Karpas-422 (cell line): ENCODE data around the gene DPP6. TPM values are rescaled to one million over a fixed set of nuclear protein-coding genes. Genes with fewer than 3 reads are reported as not detected.

Experiments
- DNase-seq: peaks from one replicate; pipeline ENCODE4 v3.0.0-alpha.2; 2015
- H2AFZ ChIP-seq: fragments of 200-600 bp; sonication (generic); 2 replicates; pipeline ENCODE4 v1.6.1; 2014; ENCODE audit warnings: antibody characterized with exemption, low read length, mixed read lengths
- H3K27ac ChIP-seq: fragments of 200-600 bp; sonication (generic); 2 replicates; pipeline ENCODE4 v1.5.1; 2014; ENCODE audit warnings: mild to moderate bottlenecking, low read length, moderate library complexity
- H3K27me3 ChIP-seq: fragments of 200-600 bp; sonication (generic); 2 replicates; pipeline ENCODE4 v1.6.1; 2014; ENCODE audit warnings: low read length, mixed read lengths
- H3K36me3 ChIP-seq: fragments of 200-600 bp; sonication (generic); 2 replicates; pipeline ENCODE4 v1.6.1; 2014; ENCODE audit warnings: low read length, mixed read lengths; ENCODE audit not compliant: insufficient read depth
- H3K4me1 ChIP-seq: fragments of 200-600 bp; sonication (generic); 2 replicates; pipeline ENCODE4 v1.6.1; 2014; ENCODE audit warnings: mild to moderate bottlenecking, low read length, mixed read lengths
- H3K4me2 ChIP-seq: fragments of 200-600 bp; sonication (generic); 2 replicates; pipeline ENCODE4 v1.6.1; 2014; ENCODE audit warnings: low read length, low read depth, mild to moderate bottlenecking; ENCODE audit not compliant: poor library complexity, severe bottlenecking
- H3K4me3 ChIP-seq: fragments of 200-600 bp; sonication (generic); 2 replicates; pipeline ENCODE4 v1.5.1; 2014; ENCODE audit warnings: mild to moderate bottlenecking, antibody characterized with exemption, low read length, mixed read lengths
- H3K79me2 ChIP-seq: fragments of 200-600 bp; sonication (generic); 2 replicates; pipeline ENCODE4 v1.6.1; 2014; ENCODE audit warnings: mild to moderate bottlenecking, low read length, mixed read lengths
- H3K9ac ChIP-seq: fragments of 200-600 bp; sonication (generic); 2 replicates; pipeline ENCODE4 v1.6.0; 2014; ENCODE audit warnings: low read length
- H3K9me2 ChIP-seq: fragments of 200-600 bp; sonication (generic), shearing (Covaris generic); replicated peaks from 2 replicates; pipeline ENCODE4 v1.6.0; 2014; ENCODE audit warnings: mild to moderate bottlenecking, low read length, moderate library complexity; ENCODE audit not compliant: insufficient read depth
- H3K9me3 ChIP-seq: fragments of 300-700, 200-600 bp; sonication (generic); 2 replicates; pipeline ENCODE4 v1.6.1; 2014; ENCODE audit warnings: low read length, mixed read lengths
- H4K20me1 ChIP-seq: fragments of 200-600 bp; sonication (generic); 2 replicates; pipeline ENCODE4 v1.6.1; 2014; ENCODE audit warnings: mild to moderate bottlenecking, antibody characterized with exemption, low read length, low read depth; ENCODE audit not compliant: insufficient read depth
- total RNA-seq: library from RNA; depleted of rRNA; stranded (reverse); fragments of >200 nt; shearing (Covaris generic); gene quantifications from 2 replicates; pipeline ENCODE4 v1.2.3, GENCODE V29; 2014; ENCODE audit warnings: low replicate concordance

DPP6 gene
- total RNA-seq, 1 experiment from 2014 or later, result not detected

DNA sequence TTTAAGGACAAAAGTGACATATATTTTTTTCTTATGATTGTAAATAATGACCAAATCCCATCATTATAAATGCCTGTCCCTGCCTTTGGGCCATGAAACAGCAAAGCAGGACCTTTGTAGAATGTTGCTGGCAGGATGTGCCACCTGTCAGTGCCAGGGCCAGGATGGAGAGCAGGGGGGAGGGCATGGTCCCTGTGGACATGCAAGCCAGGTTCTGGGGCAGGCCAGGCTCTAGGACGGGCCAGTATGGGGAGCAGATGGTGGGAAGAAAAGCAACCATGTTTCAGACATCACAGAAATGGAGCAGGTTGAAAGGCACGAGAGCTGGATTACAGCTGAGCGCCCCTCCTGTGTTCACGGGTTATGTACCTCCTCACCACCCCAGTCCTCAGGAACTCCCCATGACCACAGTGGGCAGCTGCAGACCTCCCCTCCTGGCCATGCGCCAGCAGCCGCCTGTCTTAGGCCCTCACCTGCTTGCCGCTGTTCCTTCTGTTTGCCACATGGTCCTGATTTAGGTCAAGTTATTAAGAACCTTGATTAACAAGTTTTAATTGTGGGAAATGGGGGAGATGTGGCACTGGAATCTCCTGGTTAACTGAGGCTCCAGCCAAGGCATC is 740.3 kb downstream of the DPP6 start:
- H3K9me2 ChIP-seq, result no peaks in the 10 kb centered on the region
- H3K9ac ChIP-seq, result no peak overlapping the region
- H3K27ac ChIP-seq, result no peak overlapping the region
- DNase-seq, result no peak
- H3K27me3 ChIP-seq, result no peaks in the 10 kb centered on the region
- H3K4me2 ChIP-seq, result no peak overlapping the region
- H2AFZ ChIP-seq, result no peak overlapping the region
- no peaks in the 10 kb centered on the region for H3K9me3 ChIP-seq
- H3K36me3 ChIP-seq, result no peaks in the 10 kb centered on the region
- no peaks in the 10 kb centered on the region for H3K4me1 ChIP-seq
- H3K4me3 ChIP-seq, result no peak overlapping the region
- no peaks in the 10 kb centered on the region for H3K79me2 ChIP-seq
- no peaks in the 10 kb centered on the region for H4K20me1 ChIP-seq

DNA sequence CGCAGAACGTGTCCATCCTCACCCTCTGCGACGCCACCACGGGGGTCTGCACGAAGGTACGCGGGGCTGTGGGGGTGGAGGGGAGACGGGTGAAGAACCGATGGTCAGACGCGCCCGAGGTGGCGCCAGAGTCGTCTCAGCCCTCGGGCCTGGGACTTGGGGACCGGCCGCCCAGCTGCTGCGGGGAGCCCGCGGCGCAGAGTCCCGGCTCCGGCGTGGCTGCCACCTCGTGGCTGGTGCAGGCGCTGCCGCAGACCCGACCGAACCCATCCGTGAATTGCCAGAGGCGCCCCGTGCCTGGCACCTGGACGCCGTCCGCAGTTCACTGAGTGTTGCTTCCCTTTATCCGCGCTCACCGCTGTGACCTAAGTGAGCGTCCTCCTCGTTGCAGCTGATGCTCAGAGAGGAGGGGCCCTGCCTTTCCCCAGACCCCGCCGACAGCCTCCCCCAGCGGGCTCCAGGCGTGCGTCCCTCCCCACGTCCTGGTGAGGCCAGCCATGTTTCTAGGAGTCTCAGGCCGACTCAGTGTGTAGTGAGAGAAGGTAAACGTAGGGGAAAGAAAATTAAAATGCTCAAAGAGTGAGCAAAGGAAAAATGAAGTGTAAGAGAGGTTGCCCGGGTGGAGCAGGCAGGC is 742.1 kb downstream of the DPP6 start:
- Histone ChIP-seq H4K20me1 (0 out of 2 replicates have a peak, but pooled peaks cover 3% of the 10 kb centered on the region), H3K27me3 (no peaks in the 10 kb centered on the region), H3K9me2 (no peaks in the 10 kb centered on the region), H2AFZ (no peak overlapping the region), H3K4me1 (no peaks in the 10 kb centered on the region), H3K9me3 (no peaks in the 10 kb centered on the region), H3K79me2 (no peaks in the 10 kb centered on the region), H3K4me2 (no peak overlapping the region), H3K4me3 (no peak overlapping the region), H3K36me3 (no peaks in the 10 kb centered on the region), H3K27ac (no peak overlapping the region), H3K9ac (no peak overlapping the region)
- no peak for DNase-seq

GRCh38 chr7:154795014-154795413 is 742.8 kb downstream of the DPP6 start:
- no peak overlapping the region for H3K4me2 ChIP-seq
- DNase-seq, result no peak
- no peaks in the 10 kb centered on the region for H3K79me2 ChIP-seq
- H4K20me1 ChIP-seq, result 0 out of 2 replicates have a peak, but pooled peaks cover 3% of the 10 kb centered on the region
- no peaks in the 10 kb centered on the region for H3K27me3 ChIP-seq
- H3K9me2 ChIP-seq, result no peaks in the 10 kb centered on the region
- H2AFZ ChIP-seq, result no peak overlapping the region
- H3K4me1 ChIP-seq, result no peaks in the 10 kb centered on the region
- H3K27ac ChIP-seq, result no peak overlapping the region
- no peak overlapping the region for H3K4me3 ChIP-seq
- H3K36me3 ChIP-seq, result no peaks in the 10 kb centered on the region
- H3K9ac ChIP-seq, result no peak overlapping the region
- no peaks in the 10 kb centered on the region for H3K9me3 ChIP-seq

GRCh38 chr7:154795437-154795836 is 743.2 kb downstream of the DPP6 start:
- no peaks in the 10 kb centered on the region for H3K79me2 ChIP-seq
- no peak overlapping the region for H2AFZ ChIP-seq
- H3K4me1 ChIP-seq, result no peaks in the 10 kb centered on the region
- no peak overlapping the region for H3K27ac ChIP-seq
- 0 out of 2 replicates have a peak, but pooled peaks cover 3% of the 10 kb centered on the region for H4K20me1 ChIP-seq
- DNase-seq, result no peak
- H3K4me3 ChIP-seq, result no peak overlapping the region
- no peak overlapping the region for H3K9ac ChIP-seq
- no peaks in the 10 kb centered on the region for H3K9me3 ChIP-seq
- H3K9me2 ChIP-seq, result no peaks in the 10 kb centered on the region
- H3K27me3 ChIP-seq, result no peaks in the 10 kb centered on the region
- H3K4me2 ChIP-seq, result no peak overlapping the region
- no peaks in the 10 kb centered on the region for H3K36me3 ChIP-seq

DNA sequence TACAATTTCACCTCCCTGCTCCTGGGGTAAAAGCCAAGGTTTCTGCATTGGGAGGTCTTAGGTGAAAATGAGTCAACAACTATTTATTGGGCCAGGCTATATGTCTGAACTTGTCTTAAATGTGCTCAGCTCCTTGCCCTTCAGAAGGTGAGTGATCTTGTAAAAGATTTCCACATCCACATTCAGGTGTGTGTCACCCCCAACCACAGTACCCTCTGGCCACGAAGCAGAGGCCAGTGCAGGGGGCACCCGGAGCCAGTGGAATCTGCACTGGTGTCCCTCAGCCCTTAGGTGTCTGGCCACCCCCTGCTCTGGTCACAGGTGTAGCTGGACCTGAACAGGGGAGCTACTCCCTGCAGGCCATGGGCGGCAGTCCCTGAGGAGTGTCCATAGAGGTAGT is 752.3 kb downstream of the DPP6 start:
- H3K27me3 ChIP-seq, result no peaks in the 10 kb centered on the region
- H3K9ac ChIP-seq, result no peak overlapping the region
- no peaks in the 10 kb centered on the region for H3K79me2 ChIP-seq
- no peaks in the 10 kb centered on the region for H3K9me3 ChIP-seq
- no peak for DNase-seq
- no peaks in the 10 kb centered on the region for H4K20me1 ChIP-seq
- no peak overlapping the region for H3K4me2 ChIP-seq
- no peak overlapping the region for H2AFZ ChIP-seq
- no peak overlapping the region for H3K27ac ChIP-seq
- no peaks in the 10 kb centered on the region for H3K4me1 ChIP-seq
- no peaks in the 10 kb centered on the region for H3K36me3 ChIP-seq
- H3K4me3 ChIP-seq, result no peak overlapping the region
- no peaks in the 10 kb centered on the region for H3K9me2 ChIP-seq

DNA sequence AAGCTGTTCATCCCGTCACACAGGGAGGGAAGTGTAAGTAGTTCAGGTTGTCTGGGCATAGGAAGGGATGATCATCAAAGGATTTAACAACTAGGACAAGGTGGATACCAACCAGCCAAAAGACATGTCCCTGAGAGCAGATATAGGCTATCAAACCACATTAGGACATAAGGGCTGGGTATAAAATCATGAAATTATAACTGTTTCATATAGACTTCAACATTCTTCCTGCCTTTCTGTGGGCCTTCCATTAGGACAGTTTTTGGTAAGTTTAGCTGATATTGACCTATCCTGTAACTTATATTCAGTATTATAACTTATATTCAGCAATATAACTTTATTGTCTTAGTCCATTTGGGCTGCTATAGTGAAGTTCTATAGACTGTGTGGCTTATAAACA is 759.8 kb downstream of the DPP6 start:
- Histone ChIP-seq H3K4me3 (no peak overlapping the region), H3K9ac (no peak overlapping the region), H3K9me2 (no peaks in the 10 kb centered on the region), H3K9me3 (peaks cover 3% of the 10 kb centered on the region; the same call in 1 of the 2 replicates), H3K36me3 (no peaks in the 10 kb centered on the region), H3K4me2 (no peak overlapping the region), H2AFZ (no peak overlapping the region), H3K4me1 (no peaks in the 10 kb centered on the region), H3K27ac (no peak overlapping the region), H4K20me1 (no peaks in the 10 kb centered on the region), H3K79me2 (no peaks in the 10 kb centered on the region), H3K27me3 (0 out of 2 replicates have a peak, but pooled peaks cover 3% of the 10 kb centered on the region)
- no peak for DNase-seq

- no peaks in the 10 kb centered on the region for H3K4me1 ChIP-seq
- no peaks in the 10 kb centered on the region for H4K20me1 ChIP-seq
- H3K27me3 ChIP-seq, result 0 out of 2 replicates have a peak, but pooled peaks cover 3% of the 10 kb centered on the region
- no peak overlapping the region for H3K4me3 ChIP-seq
- DNase-seq, result no peak
- no peak overlapping the region for H3K4me2 ChIP-seq
- H3K9ac ChIP-seq, result no peak overlapping the region
- H3K9me2 ChIP-seq, result no peaks in the 10 kb centered on the region
- no peaks in the 10 kb centered on the region for H3K79me2 ChIP-seq
- H3K27ac ChIP-seq, result no peak overlapping the region
- H2AFZ ChIP-seq, result no peak overlapping the region
- peaks cover under 1% of the 10 kb centered on the region; the same call in 1 of the 2 replicates for H3K9me3 ChIP-seq
- H3K36me3 ChIP-seq, result no peaks in the 10 kb centered on the region
Observed at GRCh38 chr7:154817224-154817896, 765.2 kb downstream of the DPP6 start.

- H3K9ac ChIP-seq, result no peak overlapping the region
- H4K20me1 ChIP-seq, result no peaks in the 10 kb centered on the region
- no peak for DNase-seq
- H3K9me3 ChIP-seq, result no peaks in the 10 kb centered on the region
- H3K79me2 ChIP-seq, result no peaks in the 10 kb centered on the region
- H3K4me1 ChIP-seq, result no peaks in the 10 kb centered on the region
- H3K4me3 ChIP-seq, result no peak overlapping the region
- peak overlapping the region; percentile 29 for H3K4me2 ChIP-seq
- no peaks in the 10 kb centered on the region for H3K36me3 ChIP-seq
- no peak overlapping the region for H2AFZ ChIP-seq
- H3K9me2 ChIP-seq, result no peaks in the 10 kb centered on the region
- H3K27me3 ChIP-seq, result no peaks in the 10 kb centered on the region
- no peak overlapping the region for H3K27ac ChIP-seq
Observed at GRCh38 chr7:154827007-154827406, 774.8 kb downstream of the DPP6 start.
